Testis (tissue), 2 donors: ENCODE measurements around the gene ANGEL2.

Experiments
- POLR2A ChIP-seq: fragments of 450-650 bp; IDR thresholded peaks from one replicate; pipeline ENCODE4 v1.6.1; 2017; ENCODE audit warnings: antibody characterized with exemption, mild to moderate bottlenecking, moderate library complexity
- TF ChIP-seq, protein P1 (sequence below), 3 experiments: fragments of 450-650 bp in 2 of 3; fragments of 200-600 bp in 1 of 3; sonication (generic) in 1 of 3; IDR thresholded peaks; one replicate each; pipeline ENCODE4 v1.5.1; 2016 to 2019; ENCODE audit warnings: antibody characterized with exemption in 3 of 3, mild to moderate bottlenecking in 2 of 3, moderate library complexity in 1 of 3

GRCh38 chr1:212957546-212957945 lies 58.1 kb downstream of the ANGEL2 start:
- TF ChIP-seq, protein P1, sequence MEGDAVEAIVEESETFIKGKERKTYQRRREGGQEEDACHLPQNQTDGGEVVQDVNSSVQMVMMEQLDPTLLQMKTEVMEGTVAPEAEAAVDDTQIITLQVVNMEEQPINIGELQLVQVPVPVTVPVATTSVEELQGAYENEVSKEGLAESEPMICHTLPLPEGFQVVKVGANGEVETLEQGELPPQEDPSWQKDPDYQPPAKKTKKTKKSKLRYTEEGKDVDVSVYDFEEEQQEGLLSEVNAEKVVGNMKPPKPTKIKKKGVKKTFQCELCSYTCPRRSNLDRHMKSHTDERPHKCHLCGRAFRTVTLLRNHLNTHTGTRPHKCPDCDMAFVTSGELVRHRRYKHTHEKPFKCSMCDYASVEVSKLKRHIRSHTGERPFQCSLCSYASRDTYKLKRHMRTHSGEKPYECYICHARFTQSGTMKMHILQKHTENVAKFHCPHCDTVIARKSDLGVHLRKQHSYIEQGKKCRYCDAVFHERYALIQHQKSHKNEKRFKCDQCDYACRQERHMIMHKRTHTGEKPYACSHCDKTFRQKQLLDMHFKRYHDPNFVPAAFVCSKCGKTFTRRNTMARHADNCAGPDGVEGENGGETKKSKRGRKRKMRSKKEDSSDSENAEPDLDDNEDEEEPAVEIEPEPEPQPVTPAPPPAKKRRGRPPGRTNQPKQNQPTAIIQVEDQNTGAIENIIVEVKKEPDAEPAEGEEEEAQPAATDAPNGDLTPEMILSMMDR (IDR thresholded peaks at IDR 0.05): no peak
- TF ChIP-seq POLR2A: no peak
